Activated CD8-positive, alpha-beta T cell treated with anti-CD3 and anti-CD28 coated beads for 36 hours (primary cell): ENCODE data around the gene DARS1. TPM values are rescaled to one million over a fixed set of nuclear protein-coding genes. Genes with fewer than 3 reads are reported as not detected.

Experiments used
- ATAC-seq: fragments of 200-7000 bp; cut with Tn5 transposase; one replicate; pipeline ENCODE4 v1.10.0; 2021; ENCODE audit warnings: mild to moderate bottlenecking, moderate library complexity
- CTCF ChIA-PET: fragments of 350-600 bp; sonication (Branson Sonifier 250); formaldehyde crosslinking; loops from one replicate; lab custom pipeline; 2021; ENCODE audit warnings: antibody characterized with exemption; lab: Charles Lee
- POLR2A ChIA-PET: fragments of 350-600 bp; sonication (Branson Sonifier 250); formaldehyde crosslinking; loops from one replicate; lab custom pipeline; 2021; ENCODE audit warnings: antibody characterized with exemption; lab: Charles Lee
- DNase-seq: peaks from one replicate; pipeline ENCODE4 v3.0.0-alpha.2; 2020
- H3K27ac Mint-ChIP-seq: one replicate; pipeline ENCODE4 v1.8.0; 2021; ENCODE audit warnings: mild to moderate bottlenecking, mixed read lengths
- H3K27me3 Mint-ChIP-seq: one replicate; pipeline ENCODE4 v1.8.0; 2021; ENCODE audit warnings: mixed read lengths
- H3K36me3 Mint-ChIP-seq: one replicate; pipeline ENCODE4 v1.8.0; 2021; ENCODE audit warnings: low read depth, mixed read lengths
- H3K4me1 Mint-ChIP-seq: one replicate; pipeline ENCODE4 v1.8.0; 2021; ENCODE audit warnings: low read depth, mixed read lengths
- H3K4me3 Mint-ChIP-seq: one replicate; pipeline ENCODE4 v1.8.0; 2021; ENCODE audit warnings: mild to moderate bottlenecking, moderate library complexity, mixed read lengths
- H3K9me3 Mint-ChIP-seq: one replicate; pipeline ENCODE4 v1.8.0; 2021; ENCODE audit warnings: mixed read lengths
- CTCF ChIP-seq: fragments of 200-600 bp; IDR thresholded peaks from one replicate; pipeline ENCODE4 v1.8.0; 2022; ENCODE audit warnings: antibody characterized with exemption, mild to moderate bottlenecking
- intact Hi-C: fragments of 100-400 bp; cut with micrococcal nuclease; formaldehyde crosslinking; loops from one replicate; pipeline ENCODE4 v1.10.0; 2022
- total RNA-seq, 2 experiments: library from RNA; stranded (reverse); gene quantifications; one replicate each; pipeline ENCODE4 v1.2.3, GENCODE V29; 2021

Gene DARS1
- 100 to 1,000 TPM; 210 to 211 TPM for total RNA-seq

DNA sequence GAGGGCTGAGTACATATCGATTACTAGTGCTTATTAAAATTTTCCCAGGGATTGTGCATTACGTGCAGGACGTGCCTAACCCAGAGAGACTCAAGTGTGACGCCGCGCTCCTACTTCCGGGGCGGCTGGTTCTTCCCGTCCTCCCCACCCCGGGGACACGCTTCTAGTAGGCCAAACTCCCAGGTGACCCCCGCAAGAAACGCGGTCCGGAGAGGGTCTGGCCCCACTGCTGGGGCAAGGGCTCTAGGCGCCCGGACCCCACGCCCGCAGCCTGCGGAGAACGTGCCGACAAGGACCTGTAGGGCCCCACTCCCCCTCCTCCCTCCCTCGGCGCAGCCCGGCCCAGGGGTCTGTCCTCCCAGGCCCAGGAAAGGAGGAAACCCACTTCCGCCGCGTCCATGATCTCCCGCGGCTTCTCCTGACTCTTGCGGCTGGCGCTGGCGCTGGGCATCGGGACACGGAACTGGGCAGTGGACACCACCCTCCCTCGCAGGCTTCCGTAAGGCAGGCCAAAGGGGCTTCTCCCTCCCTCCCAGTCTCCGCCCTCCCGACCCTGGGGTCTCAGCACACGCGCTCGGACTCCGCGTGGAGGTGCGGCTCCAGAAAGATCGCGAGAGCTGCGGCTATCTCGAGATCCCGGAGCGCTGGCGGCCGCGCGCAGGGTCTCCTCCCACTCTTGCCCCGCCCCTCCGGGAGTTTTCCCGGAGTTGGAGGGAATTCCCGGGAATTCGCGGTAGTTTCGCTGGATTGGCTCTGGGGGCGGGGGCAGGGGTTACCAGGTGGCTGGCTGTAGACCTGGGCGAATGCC lies at the start of gene DARS1:
Gene DARS1 (minus strand): TSS at position 609 of the 808 bp plus-strand sequence. CDS start 158 bp downstream, at position 451.
- CTCF ChIA-PET, result interaction anchor here (1.1 to 1.9 kb wide), 5 partner anchors 11 to 74 kb away, joined by 3 to 5 read pairs (median 4); no protein-coding TSS in a partner anchor
- Mint-ChIP-seq H3K27me3 (no peaks in the 10 kb centered on the region), H3K27ac (peak within 1 kb of the TSS; percentile 97), H3K36me3 (peaks cover 51% of the 10 kb centered on the region), H3K4me1 (peaks cover 45% of the 10 kb centered on the region), H3K9me3 (no peaks in the 10 kb centered on the region), H3K4me3 (peak within 1 kb of the TSS; percentile 90)
- peak; percentile 93 for DNase-seq
- intact Hi-C loops, result loop anchor here (2.0 to 10.0 kb wide), 4 partner anchors 70 to 392 kb away; no protein-coding TSS in a partner anchor
- no peak for TF ChIP-seq CTCF
- POLR2A ChIA-PET, result interaction anchor here (0.6 to 3.4 kb wide), 27 partner anchors 11 to 399 kb away, joined by 3 to 18 read pairs (median 4); no protein-coding TSS in a partner anchor
- ATAC-seq, result peak; percentile 85

DNA sequence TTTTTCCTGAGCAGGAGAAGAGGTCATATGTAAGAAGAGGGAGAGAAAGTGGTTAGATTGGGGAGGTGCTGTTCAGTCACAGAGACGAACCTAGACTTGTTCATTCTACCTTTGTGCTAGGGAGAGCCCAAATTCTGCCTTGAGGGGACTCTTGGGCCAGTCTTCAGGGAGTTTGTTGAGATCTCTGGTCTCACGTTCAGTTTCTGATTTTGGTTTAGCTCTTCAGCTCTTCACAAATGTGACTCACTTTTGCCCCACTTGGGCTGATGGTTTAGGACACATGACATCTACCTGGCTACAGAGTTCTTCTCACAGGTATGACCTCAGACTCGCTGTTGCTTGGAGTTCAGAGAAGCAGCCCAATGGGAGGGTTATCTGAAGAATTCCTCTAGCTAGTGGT lies 49.2 kb upstream of the DARS1 start:
- Mint-ChIP-seq H3K36me3 (no peaks in the 10 kb centered on the region), H3K4me1 (peaks cover 5% of the 10 kb centered on the region), H3K27ac (no peak overlapping the region), H3K4me3 (no peak overlapping the region), H3K9me3 (no peaks in the 10 kb centered on the region), H3K27me3 (no peaks in the 10 kb centered on the region)
- ATAC-seq (peak; percentile 69), DNase-seq (peak; percentile 33)
- ChIA-PET CTCF (interaction anchor here (1.5 kb wide), 1 partner anchor 17 kb away, joined by 4 read pairs; no protein-coding TSS in a partner anchor), POLR2A (no interaction called here)
- intact Hi-C loops, result no loop called here
- TF ChIP-seq CTCF, result no peak

DNA sequence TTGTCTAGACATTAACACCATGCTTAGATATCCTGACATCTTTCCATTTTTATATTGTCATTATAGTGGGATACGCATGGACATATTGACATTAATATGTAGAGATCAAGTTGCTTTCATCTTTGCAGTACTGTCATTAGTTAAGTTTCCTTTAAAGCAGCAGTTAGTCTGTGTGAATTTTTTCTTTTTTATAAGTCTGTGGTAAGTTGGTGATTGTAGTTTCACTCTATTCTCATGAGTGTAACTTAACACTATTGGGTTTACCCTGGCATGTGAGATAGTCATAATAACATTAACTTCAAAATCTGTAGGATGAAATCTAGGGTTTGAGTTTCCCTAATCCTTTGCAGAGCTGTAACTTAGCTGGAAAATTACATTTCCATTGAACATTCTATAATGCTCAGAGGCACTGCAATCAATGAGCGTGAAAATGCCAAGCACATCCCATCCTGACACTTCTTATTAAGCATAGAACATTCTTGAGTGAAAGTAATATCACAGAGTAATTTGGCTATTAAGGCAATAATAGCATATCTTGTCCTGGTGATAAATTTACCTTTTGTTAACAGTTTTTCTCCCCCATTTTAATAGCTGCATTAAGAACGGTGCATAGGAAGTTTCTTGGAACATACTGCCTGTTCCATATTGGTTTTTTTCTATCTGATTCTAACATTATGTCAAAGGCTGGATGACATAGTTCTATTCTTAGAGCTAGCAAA lies 47.5 kb upstream of the DARS1 start:
- no peak for ATAC-seq
- Mint-ChIP-seq H3K4me3 (no peak overlapping the region), H3K27me3 (no peaks in the 10 kb centered on the region), H3K36me3 (no peaks in the 10 kb centered on the region), H3K4me1 (peaks cover 5% of the 10 kb centered on the region), H3K27ac (no peak overlapping the region), H3K9me3 (no peaks in the 10 kb centered on the region)
- TF ChIP-seq CTCF, result no peak
- intact Hi-C loops, result no loop called here
- ChIA-PET CTCF (interaction anchor here (0.7 to 1.1 kb wide), 4 partner anchors 11 to 24 kb away, joined by 3 read pairs; no protein-coding TSS in a partner anchor), POLR2A (no interaction called here)
- DNase-seq, result no peak

GRCh38 chr2:136032192-136032591 lies 46.8 kb upstream of the DARS1 start:
- no peak overlapping the region for H3K27ac Mint-ChIP-seq
- TF ChIP-seq CTCF, result no peak
- no peaks in the 10 kb centered on the region for H3K27me3 Mint-ChIP-seq
- no peaks in the 10 kb centered on the region for H3K9me3 Mint-ChIP-seq
- ChIA-PET POLR2A (no interaction called here), CTCF (interaction anchor here (1.7 kb wide), 1 partner anchor 9 kb away, joined by 5 read pairs; no protein-coding TSS in a partner anchor)
- H3K4me3 Mint-ChIP-seq, result no peak overlapping the region
- H3K4me1 Mint-ChIP-seq, result peaks cover 5% of the 10 kb centered on the region
- H3K36me3 Mint-ChIP-seq, result no peaks in the 10 kb centered on the region
- DNase-seq (no peak), ATAC-seq (no peak)
- intact Hi-C loops, result no loop called here
